Activated B cell treated with CpG ODN at 0.5 μM for 24 hours (primary cell): Measurements from ENCODE around the gene RAB8A. TPM values are rescaled to one million over a fixed set of nuclear protein-coding genes. Genes with fewer than 3 reads are reported as not detected.
A peak's percentile ranks its signal among the peaks of the same experiment; 100 is the strongest.

Experiments used
- ATAC-seq: fragments of 200-7000 bp; cut with Tn5 transposase; one replicate; pipeline ENCODE4 v1.10.0; 2021; ENCODE audit warnings: low read depth, mild to moderate bottlenecking, moderate library complexity
- CTCF ChIA-PET: fragments of 350-600 bp; sonication (Branson Sonifier 250); formaldehyde crosslinking; loops from one replicate; lab custom pipeline; 2021; ENCODE audit warnings: antibody characterized with exemption; lab: Charles Lee
- POLR2A ChIA-PET: fragments of 350-600 bp; sonication (Branson Sonifier 250); formaldehyde crosslinking; loops from one replicate; lab custom pipeline; 2021; ENCODE audit warnings: antibody characterized with exemption; lab: Charles Lee
- DNase-seq: peaks from one replicate; pipeline ENCODE4 v3.0.0; 2022
- H3K27ac Mint-ChIP-seq: one replicate; pipeline ENCODE4 v1.8.0; 2020; ENCODE audit warnings: mixed read lengths
- H3K27me3 Mint-ChIP-seq: one replicate; pipeline ENCODE4 v1.8.0; 2021; ENCODE audit warnings: mixed read lengths
- H3K36me3 Mint-ChIP-seq: one replicate; pipeline ENCODE4 v1.8.0; 2021; ENCODE audit warnings: low read depth, mixed read lengths
- H3K4me1 Mint-ChIP-seq: one replicate; pipeline ENCODE4 v1.8.0; 2021; ENCODE audit warnings: mixed read lengths
- H3K4me3 Mint-ChIP-seq: one replicate; pipeline ENCODE4 v1.8.0; 2020; ENCODE audit warnings: mild to moderate bottlenecking, mixed read lengths
- H3K9me3 Mint-ChIP-seq: one replicate; pipeline ENCODE4 v1.8.0; 2020; ENCODE audit warnings: mixed read lengths
- intact Hi-C: fragments of 100-400 bp; cut with micrococcal nuclease; formaldehyde crosslinking; loops from one replicate; pipeline ENCODE4 v1.15.1; 2024
- total RNA-seq: library from RNA; stranded (reverse); gene quantifications from 2 replicates; pipeline ENCODE4 v1.2.3, GENCODE V29; 2022
- TF ChIP-seq, protein P1 (sequence below): fragments of 200-600 bp; IDR thresholded peaks from one replicate; pipeline ENCODE4 v1.8.0; 2022; ENCODE audit warnings: antibody characterized with exemption, mild to moderate bottlenecking

The RAB8A gene
- total RNA-seq, 1 donor from 2014 or later: 157 TPM

DNA sequence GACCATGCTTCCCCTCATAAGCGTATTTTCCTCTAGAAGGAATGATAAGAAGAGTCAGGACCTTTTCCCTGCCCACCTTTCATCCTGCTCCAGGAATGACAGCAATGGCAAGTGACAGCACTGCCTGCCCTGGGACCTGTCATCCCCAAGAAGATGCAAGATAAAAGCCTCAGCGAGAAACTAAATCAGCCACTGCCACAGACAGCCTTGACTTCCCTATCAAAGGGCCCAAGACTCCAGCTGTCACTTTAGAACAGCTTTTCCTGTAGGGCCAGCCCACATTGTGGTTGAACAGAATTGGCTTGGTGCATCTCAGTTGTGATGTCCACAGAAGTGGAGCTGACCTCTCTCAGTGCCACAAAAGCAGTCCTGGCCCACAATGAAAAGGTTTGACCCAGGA is 1.1 kb downstream of the RAB8A start:
- ATAC-seq (no peak), DNase-seq (no peak)
- peak overlapping the region; percentile 97 for H3K27ac Mint-ChIP-seq
- peak overlapping the region; percentile 99 for H3K4me3 Mint-ChIP-seq
- H3K9me3 Mint-ChIP-seq: no peaks in the 10 kb centered on the region
- ChIA-PET CTCF (interaction anchor here (0.7 to 1.4 kb wide), 5 partner anchors 29 to 150 kb away, joined by 3 to 4 read pairs (median 3); partner anchors contain the start of gene HSH2D), POLR2A (interaction anchor here (0.7 to 4.0 kb wide), 11 partner anchors 26 to 1412 kb away, joined by 3 to 25 read pairs (median 4); partner anchors contain the start of genes FAM32A, HSH2D and TPM4)
- H3K36me3 Mint-ChIP-seq: peaks cover 42% of the 10 kb centered on the region
- TF ChIP-seq, protein P1, sequence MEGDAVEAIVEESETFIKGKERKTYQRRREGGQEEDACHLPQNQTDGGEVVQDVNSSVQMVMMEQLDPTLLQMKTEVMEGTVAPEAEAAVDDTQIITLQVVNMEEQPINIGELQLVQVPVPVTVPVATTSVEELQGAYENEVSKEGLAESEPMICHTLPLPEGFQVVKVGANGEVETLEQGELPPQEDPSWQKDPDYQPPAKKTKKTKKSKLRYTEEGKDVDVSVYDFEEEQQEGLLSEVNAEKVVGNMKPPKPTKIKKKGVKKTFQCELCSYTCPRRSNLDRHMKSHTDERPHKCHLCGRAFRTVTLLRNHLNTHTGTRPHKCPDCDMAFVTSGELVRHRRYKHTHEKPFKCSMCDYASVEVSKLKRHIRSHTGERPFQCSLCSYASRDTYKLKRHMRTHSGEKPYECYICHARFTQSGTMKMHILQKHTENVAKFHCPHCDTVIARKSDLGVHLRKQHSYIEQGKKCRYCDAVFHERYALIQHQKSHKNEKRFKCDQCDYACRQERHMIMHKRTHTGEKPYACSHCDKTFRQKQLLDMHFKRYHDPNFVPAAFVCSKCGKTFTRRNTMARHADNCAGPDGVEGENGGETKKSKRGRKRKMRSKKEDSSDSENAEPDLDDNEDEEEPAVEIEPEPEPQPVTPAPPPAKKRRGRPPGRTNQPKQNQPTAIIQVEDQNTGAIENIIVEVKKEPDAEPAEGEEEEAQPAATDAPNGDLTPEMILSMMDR: no peak
- H3K27me3 Mint-ChIP-seq: no peaks in the 10 kb centered on the region
- intact Hi-C loops: loop anchor here (10.0 kb wide), 1 partner anchor 212 kb away; the partner anchor contains the start of gene KLF2
- H3K4me1 Mint-ChIP-seq: peaks cover 58% of the 10 kb centered on the region

DNA sequence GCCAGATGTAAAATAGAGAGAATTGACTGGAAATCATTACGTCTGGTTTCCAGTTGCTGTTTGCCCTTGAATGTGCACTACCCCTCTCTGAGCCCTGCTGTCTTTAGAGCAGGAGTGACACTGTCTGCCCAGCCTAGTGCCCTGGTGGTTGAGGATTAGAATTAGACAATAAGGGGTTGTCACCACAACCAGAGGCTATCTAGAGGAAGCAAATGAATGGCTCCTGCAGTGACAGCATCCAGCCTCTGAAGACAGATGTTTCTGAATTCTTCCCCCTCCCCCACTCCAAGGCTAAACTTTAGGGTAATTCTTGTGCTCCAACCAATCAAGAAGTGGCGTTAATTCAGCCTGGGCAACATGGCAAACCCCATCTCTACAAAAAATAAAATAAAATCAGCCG is 2.0 kb downstream of the RAB8A start:
- no peak for DNase-seq
- no peaks in the 10 kb centered on the region for H3K9me3 Mint-ChIP-seq
- peak overlapping the region; percentile 66 for H3K27ac Mint-ChIP-seq
- H3K4me3 Mint-ChIP-seq: peak overlapping the region; percentile 53
- intact Hi-C loops: loop anchor here (10.0 kb wide), 1 partner anchor 211 kb away; the partner anchor contains the start of gene KLF2
- ChIA-PET CTCF (interaction anchor here (0.6 to 1.3 kb wide), 4 partner anchors 28 to 64 kb away, joined by 3 to 4 read pairs (median 4); partner anchors contain the start of gene HSH2D), POLR2A (interaction anchor here (0.7 to 9.7 kb wide), 9 partner anchors 27 to 214 kb away, joined by 3 to 338 read pairs (median 7); partner anchors contain the start of genes HSH2D and TPM4)
- H3K4me1 Mint-ChIP-seq: peaks cover 67% of the 10 kb centered on the region
- no peak for ATAC-seq
- H3K36me3 Mint-ChIP-seq: peaks cover 52% of the 10 kb centered on the region
- H3K27me3 Mint-ChIP-seq: no peaks in the 10 kb centered on the region
- TF ChIP-seq, protein P1: no peak

DNA sequence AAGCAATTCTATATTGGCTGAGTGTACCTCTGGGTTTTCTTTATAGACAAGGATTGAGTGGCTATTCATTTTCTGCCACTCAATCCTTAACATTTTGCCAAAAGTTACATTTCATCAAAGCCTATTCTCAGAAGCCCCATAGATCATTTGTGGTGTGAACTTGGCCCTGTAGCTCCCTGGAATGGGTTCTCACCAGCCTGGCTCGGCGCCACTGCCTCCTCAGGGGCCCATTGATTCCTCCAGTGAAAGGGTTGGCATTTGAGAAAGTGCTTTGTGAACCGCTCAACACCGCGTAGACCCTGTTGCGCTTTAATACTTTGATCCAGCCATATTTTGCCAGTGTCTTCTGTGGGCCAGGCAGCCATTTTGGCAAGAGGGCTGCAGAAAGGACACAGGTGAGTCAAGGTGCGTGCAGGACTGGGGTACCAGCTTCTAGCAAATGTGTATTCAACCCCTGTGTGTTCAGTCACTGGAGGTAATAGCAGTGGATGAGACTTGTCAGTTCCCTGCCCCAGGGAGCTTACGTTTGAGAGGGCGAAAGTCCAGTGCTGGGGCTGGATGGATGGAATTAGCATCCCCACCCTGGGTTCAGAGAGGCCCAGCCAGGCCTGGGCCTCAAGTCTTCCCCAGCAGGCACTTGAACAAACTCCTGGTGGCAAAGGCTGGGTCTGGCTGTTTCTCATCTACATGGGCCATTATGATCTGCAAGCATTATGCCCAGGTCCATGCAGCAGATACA is 3.8 kb downstream of the RAB8A start:
- no peak for DNase-seq
- Mint-ChIP-seq H3K27me3 (no peaks in the 10 kb centered on the region), H3K9me3 (no peaks in the 10 kb centered on the region), H3K36me3 (peaks cover 63% of the 10 kb centered on the region), H3K27ac (peak overlapping the region; percentile 98), H3K4me3 (peak overlapping the region; percentile 20), H3K4me1 (peaks cover 83% of the 10 kb centered on the region)
- ChIA-PET POLR2A (interaction anchor here (0.6 to 9.7 kb wide), 8 partner anchors 11 to 468 kb away, joined by 3 to 338 read pairs (median 6); partner anchors contain the start of genes FAM32A, HSH2D and TPM4), CTCF (interaction anchor here (1.4 to 1.5 kb wide), 2 partner anchors 52 to 70 kb away, joined by 4 to 5 read pairs; partner anchors contain the start of gene FAM32A)
- TF ChIP-seq, protein P1: no peak
- no peak for ATAC-seq
- intact Hi-C loops: loop anchor here (5.0 to 10.0 kb wide), 2 partner anchors 209 to 282 kb away; partner anchors contain the start of gene KLF2

DNA sequence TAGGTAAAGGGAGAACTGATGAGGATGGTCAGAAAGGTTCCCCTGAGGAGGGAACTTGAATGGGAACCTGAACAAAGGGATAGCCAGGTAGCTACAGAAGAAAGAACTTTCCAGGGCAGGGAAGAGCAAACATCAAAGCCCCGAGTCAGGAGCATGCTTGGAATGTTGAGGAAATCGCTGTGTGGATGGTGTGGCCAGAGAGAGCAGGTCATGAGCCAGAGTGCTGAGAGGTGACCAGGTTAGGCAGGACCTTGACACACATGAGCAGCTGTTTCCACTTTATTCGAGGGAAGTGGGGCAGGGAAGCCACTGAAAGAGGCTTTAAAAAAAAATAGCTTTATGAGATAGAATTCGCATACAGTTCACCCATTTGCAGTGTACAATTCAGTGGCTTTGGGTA is 4.4 kb downstream of the RAB8A start:
- TF ChIP-seq, protein P1: no peak
- Mint-ChIP-seq H3K9me3 (no peaks in the 10 kb centered on the region), H3K4me1 (peaks cover 87% of the 10 kb centered on the region), H3K4me3 (peak overlapping the region; percentile 20), H3K27me3 (no peaks in the 10 kb centered on the region), H3K36me3 (peaks cover 66% of the 10 kb centered on the region), H3K27ac (peak overlapping the region; percentile 98)
- intact Hi-C loops: loop anchor here (5.0 to 10.0 kb wide), 2 partner anchors 209 to 281 kb away; partner anchors contain the start of gene KLF2
- POLR2A ChIA-PET: interaction anchor here (0.6 to 9.7 kb wide), 5 partner anchors 11 to 43 kb away, joined by 3 to 338 read pairs (median 8); partner anchors contain the start of genes HSH2D and TPM4
- DNase-seq: no peak
- CTCF ChIA-PET: interaction anchor here (1.4 to 1.5 kb wide), 2 partner anchors 53 to 70 kb away, joined by 4 to 5 read pairs; partner anchors contain the start of gene FAM32A
- ATAC-seq: no peak
